Measurements from ENCODE around the gene AP3M1. TPM values are rescaled to one million over a fixed set of nuclear protein-coding genes. Genes with fewer than 3 reads are reported as not detected.
"Not testable (repeated sequence)": the region's sequence is repeated elsewhere in the genome, so short reads cannot be mapped to it uniquely, and the experiment has no call there.

AP3M1 gene
- total RNA-seq, 6 experiments from 2014 or later, result 41.4 to 51.5 (median 47.0) TPM

GRCh38 chr10:74151879-74152722 is 1.5 kb upstream of the AP3M1 start:
- Mint-ChIP-seq H3K27me3 (ENCODE audit: insufficient read depth) (no peaks in the 10 kb centered on the region; the same call in 1 of the 2 replicates), H3K27ac (peak overlapping the region; percentile 65), H3K4me3 (no peak overlapping the region; the same call in 1 of the 2 replicates), H3K9me3 (no peaks in the 10 kb centered on the region), H3K4me1 (ENCODE audit: low read depth) (peaks cover 33% of the 10 kb centered on the region), H3K36me3 (ENCODE audit: low read depth) (peaks cover 5% of the 10 kb centered on the region; the same call in 1 of the 2 replicates)
- no peak for DNase-seq
- no peak for TF ChIP-seq CTCF (IDR thresholded peaks at IDR 0.05)

GRCh38 chr10:74150990-74151878 is 606 bp upstream of the AP3M1 start, which contains the start of gene ADK:
Gene ADK, plus strand, starts transcription at chr10:74151221. Its CDS starts 58 bp downstream, at chr10:74151279.
- peaks cover 5% of the 10 kb centered on the region; the same call in 1 of the 2 replicates for H3K36me3 Mint-ChIP-seq (ENCODE audit: low read depth)
- H3K4me3 Mint-ChIP-seq, result no peak within 1 kb of the TSS
- no peaks in the 10 kb centered on the region for H3K9me3 Mint-ChIP-seq
- no peaks in the 10 kb centered on the region; the same call in 1 of the 2 replicates for H3K27me3 Mint-ChIP-seq (ENCODE audit: insufficient read depth)
- H3K4me1 Mint-ChIP-seq (ENCODE audit: low read depth), result peaks cover 33% of the 10 kb centered on the region
- TF ChIP-seq CTCF (IDR thresholded peaks at IDR 0.05), result peak; percentile 73
- DNase-seq, result peak; percentile 97
- H3K27ac Mint-ChIP-seq, result peak within 1 kb of the TSS; percentile 65

GRCh38 chr10:74146980-74147379 is 3.6 kb downstream of the AP3M1 start:
- not testable (repeated sequence) for H3K27ac Mint-ChIP-seq; H3K9me3 Mint-ChIP-seq; DNase-seq; H3K4me3 Mint-ChIP-seq; H3K36me3 Mint-ChIP-seq (ENCODE audit: low read depth); H3K27me3 Mint-ChIP-seq (ENCODE audit: insufficient read depth)
- H3K4me1 Mint-ChIP-seq (ENCODE audit: low read depth), result peaks cover 30% of the 10 kb centered on the region

GRCh38 chr10:74145133-74145532 is 5.5 kb downstream of the AP3M1 start:
- H3K9me3 Mint-ChIP-seq, result no peaks in the 10 kb centered on the region

GRCh38 chr10:74140553-74140952 is 10.1 kb downstream of the AP3M1 start:
- TF ChIP-seq CTCF (IDR thresholded peaks at IDR 0.05), result no peak
- no peak for DNase-seq
- H3K27me3 Mint-ChIP-seq (ENCODE audit: insufficient read depth), result no peaks in the 10 kb centered on the region
- peaks cover 12% of the 10 kb centered on the region; the same call in 1 of the 2 replicates for H3K36me3 Mint-ChIP-seq (ENCODE audit: low read depth)
- H3K27ac Mint-ChIP-seq, result no peak overlapping the region
- H3K4me3 Mint-ChIP-seq, result no peak overlapping the region
- peaks cover 9% of the 10 kb centered on the region for H3K4me1 Mint-ChIP-seq (ENCODE audit: low read depth)
- no peaks in the 10 kb centered on the region for H3K9me3 Mint-ChIP-seq

More at GRCh38 chr10:74145133-74145532, 5.5 kb downstream of the AP3M1 start:
- Mint-ChIP-seq H3K36me3 (ENCODE audit: low read depth) (peaks cover 5% of the 10 kb centered on the region), H3K4me1 (ENCODE audit: low read depth) (peaks cover 28% of the 10 kb centered on the region), H3K27me3 (ENCODE audit: insufficient read depth) (no peaks in the 10 kb centered on the region; the same call in 1 of the 2 replicates), H3K4me3 (peak overlapping the region; percentile 36), H3K27ac (peak overlapping the region; percentile 51)
- no peak for TF ChIP-seq CTCF (IDR thresholded peaks at IDR 0.05)
- DNase-seq, result peak; percentile 81

Measured in HFFc6 (cell line).